ENCODE measurements around the gene C11orf87.

GRCh38 chr11:109383306-109383705, 38.7 kb upstream of the C11orf87 start:
- TF ChIP-seq HDAC2 (IDR thresholded peaks at IDR 0.05) (no peak), MGA (IDR thresholded peaks at IDR 0.05) (no peak), ZNF785 (CRISPR knock-in tag; IDR thresholded peaks at IDR 0.05) (no peak), MEIS2 (IDR thresholded peaks at IDR 0.05; ENCODE audit: partially characterized antibody) (no peak), SETDB1 (IDR thresholded peaks at IDR 0.05; ENCODE audit: low read length) (no peak), CAMTA2 (CRISPR knock-in tag; conservative IDR thresholded peaks at IDR 0.05) (no peak), FOXA3 (CRISPR knock-in tag; conservative IDR thresholded peaks at IDR 0.05 in 1 of 2, IDR thresholded peaks at IDR 0.05 in 1 of 2) (no peak)
- TF ChIP-seq, protein P1, sequence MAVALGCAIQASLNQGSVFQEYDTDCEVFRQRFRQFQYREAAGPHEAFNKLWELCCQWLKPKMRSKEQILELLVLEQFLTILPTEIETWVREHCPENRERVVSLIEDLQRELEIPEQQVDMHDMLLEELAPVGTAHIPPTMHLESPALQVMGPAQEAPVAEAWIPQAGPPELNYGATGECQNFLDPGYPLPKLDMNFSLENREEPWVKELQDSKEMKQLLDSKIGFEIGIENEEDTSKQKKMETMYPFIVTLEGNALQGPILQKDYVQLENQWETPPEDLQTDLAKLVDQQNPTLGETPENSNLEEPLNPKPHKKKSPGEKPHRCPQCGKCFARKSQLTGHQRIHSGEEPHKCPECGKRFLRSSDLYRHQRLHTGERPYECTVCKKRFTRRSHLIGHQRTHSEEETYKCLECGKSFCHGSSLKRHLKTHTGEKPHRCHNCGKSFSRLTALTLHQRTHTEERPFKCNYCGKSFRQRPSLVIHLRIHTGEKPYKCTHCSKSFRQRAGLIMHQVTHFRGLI (CRISPR knock-in tag; IDR thresholded peaks at IDR 0.05), result no peak
- TF ChIP-seq, protein P2, sequence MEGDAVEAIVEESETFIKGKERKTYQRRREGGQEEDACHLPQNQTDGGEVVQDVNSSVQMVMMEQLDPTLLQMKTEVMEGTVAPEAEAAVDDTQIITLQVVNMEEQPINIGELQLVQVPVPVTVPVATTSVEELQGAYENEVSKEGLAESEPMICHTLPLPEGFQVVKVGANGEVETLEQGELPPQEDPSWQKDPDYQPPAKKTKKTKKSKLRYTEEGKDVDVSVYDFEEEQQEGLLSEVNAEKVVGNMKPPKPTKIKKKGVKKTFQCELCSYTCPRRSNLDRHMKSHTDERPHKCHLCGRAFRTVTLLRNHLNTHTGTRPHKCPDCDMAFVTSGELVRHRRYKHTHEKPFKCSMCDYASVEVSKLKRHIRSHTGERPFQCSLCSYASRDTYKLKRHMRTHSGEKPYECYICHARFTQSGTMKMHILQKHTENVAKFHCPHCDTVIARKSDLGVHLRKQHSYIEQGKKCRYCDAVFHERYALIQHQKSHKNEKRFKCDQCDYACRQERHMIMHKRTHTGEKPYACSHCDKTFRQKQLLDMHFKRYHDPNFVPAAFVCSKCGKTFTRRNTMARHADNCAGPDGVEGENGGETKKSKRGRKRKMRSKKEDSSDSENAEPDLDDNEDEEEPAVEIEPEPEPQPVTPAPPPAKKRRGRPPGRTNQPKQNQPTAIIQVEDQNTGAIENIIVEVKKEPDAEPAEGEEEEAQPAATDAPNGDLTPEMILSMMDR (IDR thresholded peaks at IDR 0.05 in 2 of 3, conservative IDR thresholded peaks at IDR 0.05 in 1 of 3; ENCODE audit: insufficient read depth in 2 of 3, low read depth in 1 of 3, low read length in 3 of 3), result no peak

Measured in K562 (cell line).